Activated naive CD8-positive, alpha-beta T cell treated with anti-CD3 and anti-CD28 coated beads for 36 hours (primary cell): ENCODE data around the gene NUTF2. TPM values are rescaled to one million over a fixed set of nuclear protein-coding genes. Genes with fewer than 3 reads are reported as not detected.
"Not testable (repeated sequence)": the region's sequence is repeated elsewhere in the genome, so short reads cannot be mapped to it uniquely, and the experiment has no call there.

ENCODE experiments used
- DNase-seq: peaks from one replicate; pipeline ENCODE4 v3.0.0; 2021
- H3K27ac Mint-ChIP-seq: one replicate; pipeline ENCODE4 v1.8.0; 2022; ENCODE audit warnings: mild to moderate bottlenecking, moderate library complexity, mixed read lengths
- H3K27me3 Mint-ChIP-seq: one replicate; pipeline ENCODE4 v1.8.0; 2022; ENCODE audit warnings: mild to moderate bottlenecking, mixed read lengths
- H3K36me3 Mint-ChIP-seq: one replicate; pipeline ENCODE4 v1.8.0; 2021; ENCODE audit warnings: mild to moderate bottlenecking, mixed read lengths
- H3K4me1 Mint-ChIP-seq: one replicate; pipeline ENCODE4 v1.8.0; 2021; ENCODE audit warnings: mixed read lengths
- H3K4me3 Mint-ChIP-seq: one replicate; pipeline ENCODE4 v1.8.0; 2022; ENCODE audit warnings: mild to moderate bottlenecking, moderate library complexity, mixed read lengths
- H3K9me3 Mint-ChIP-seq: one replicate; pipeline ENCODE4 v1.8.0; 2022; ENCODE audit warnings: mixed read lengths
- total RNA-seq, 2 experiments: library from RNA; stranded (reverse); gene quantifications; one replicate each; pipeline ENCODE4 v1.2.3, GENCODE V29; 2021

The NUTF2 gene
- total RNA-seq, 2 experiments from 2014 or later = 174 to 181 TPM

GRCh38 chr16:67825119-67825518 lies 21.6 kb upstream of the NUTF2 start:
- Mint-ChIP-seq H3K9me3 (no peaks in the 10 kb centered on the region), H3K27ac (no peak overlapping the region), H3K36me3 (no peaks in the 10 kb centered on the region), H3K4me1 (peaks cover 2% of the 10 kb centered on the region), H3K4me3 (no peak overlapping the region), H3K27me3 (no peaks in the 10 kb centered on the region)
- no peak for DNase-seq

GRCh38 chr16:67825906-67826305 lies 20.8 kb upstream of the NUTF2 start:
- Mint-ChIP-seq H3K36me3 (no peaks in the 10 kb centered on the region), H3K9me3 (no peaks in the 10 kb centered on the region), H3K4me1 (peaks cover 2% of the 10 kb centered on the region), H3K27ac (no peak overlapping the region), H3K4me3 (no peak overlapping the region), H3K27me3 (no peaks in the 10 kb centered on the region)
- DNase-seq = no peak

- no peak for DNase-seq
- Mint-ChIP-seq H3K27ac (no peak overlapping the region), H3K9me3 (no peaks in the 10 kb centered on the region), H3K4me1 (peaks cover 11% of the 10 kb centered on the region), H3K36me3 (no peaks in the 10 kb centered on the region), H3K27me3 (no peaks in the 10 kb centered on the region), H3K4me3 (no peak overlapping the region)
Observed at GRCh38 chr16:67828651-67829050, 18.1 kb upstream of the NUTF2 start.

GRCh38 chr16:67833030-67833414 lies 13.7 kb upstream of the NUTF2 start:
- Mint-ChIP-seq H3K27me3 (no peaks in the 10 kb centered on the region), H3K27ac (peak overlapping the region; percentile 80), H3K4me3 (peak overlapping the region; percentile 90), H3K4me1 (peaks cover 10% of the 10 kb centered on the region), H3K36me3 (no peaks in the 10 kb centered on the region), H3K9me3 (no peaks in the 10 kb centered on the region)
- DNase-seq = no peak

- Mint-ChIP-seq H3K27me3 (no peaks in the 10 kb centered on the region), H3K27ac (peak overlapping the region; percentile 80), H3K9me3 (no peaks in the 10 kb centered on the region), H3K4me1 (peaks cover 10% of the 10 kb centered on the region), H3K4me3 (peak overlapping the region; percentile 90), H3K36me3 (no peaks in the 10 kb centered on the region)
- peak; percentile 93 for DNase-seq
Observed at GRCh38 chr16:67833415-67834241, 13.1 kb upstream of the NUTF2 start.

DNA sequence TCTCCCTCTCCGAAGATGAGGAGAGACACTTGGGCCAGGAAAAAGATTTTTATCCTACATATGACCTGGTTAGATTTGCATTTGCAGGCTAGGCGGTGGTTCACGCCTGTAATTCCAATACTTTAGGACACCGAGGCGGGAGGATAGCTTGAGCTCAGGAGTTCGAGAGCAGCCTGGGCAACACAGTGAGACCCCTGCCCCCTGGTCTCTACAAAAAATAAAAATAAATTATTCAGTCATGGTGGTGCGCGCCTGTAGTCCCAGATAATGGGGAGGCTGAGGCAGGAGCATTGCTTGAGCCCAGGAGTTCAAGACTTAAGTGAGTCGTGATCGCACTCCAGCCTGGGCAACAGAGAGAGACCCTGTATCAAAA lies 12.5 kb upstream of the NUTF2 start:
- no peaks in the 10 kb centered on the region for H3K9me3 Mint-ChIP-seq
- peaks cover 10% of the 10 kb centered on the region for H3K4me1 Mint-ChIP-seq
- H3K27me3 Mint-ChIP-seq = no peaks in the 10 kb centered on the region

GRCh38 chr16:67837190-67837589 lies 9.5 kb upstream of the NUTF2 start:
- not testable (repeated sequence) for H3K27me3 Mint-ChIP-seq, H3K27ac Mint-ChIP-seq, H3K4me3 Mint-ChIP-seq, H3K9me3 Mint-ChIP-seq, H3K36me3 Mint-ChIP-seq, DNase-seq
- peaks cover 14% of the 10 kb centered on the region for H3K4me1 Mint-ChIP-seq

More for the DNA sequence above, 12.5 kb upstream of the NUTF2 start:
- Mint-ChIP-seq H3K4me3 (peak overlapping the region; percentile 90), H3K36me3 (no peaks in the 10 kb centered on the region), H3K27ac (peak overlapping the region; percentile 80)
- no peak for DNase-seq

GRCh38 chr16:67837811-67838210 lies 8.9 kb upstream of the NUTF2 start:
- Mint-ChIP-seq H3K9me3 (no peaks in the 10 kb centered on the region), H3K4me3 (no peak overlapping the region), H3K4me1 (peaks cover 9% of the 10 kb centered on the region), H3K36me3 (no peaks in the 10 kb centered on the region), H3K27me3 (no peaks in the 10 kb centered on the region), H3K27ac (no peak overlapping the region)
- DNase-seq = no peak

DNA sequence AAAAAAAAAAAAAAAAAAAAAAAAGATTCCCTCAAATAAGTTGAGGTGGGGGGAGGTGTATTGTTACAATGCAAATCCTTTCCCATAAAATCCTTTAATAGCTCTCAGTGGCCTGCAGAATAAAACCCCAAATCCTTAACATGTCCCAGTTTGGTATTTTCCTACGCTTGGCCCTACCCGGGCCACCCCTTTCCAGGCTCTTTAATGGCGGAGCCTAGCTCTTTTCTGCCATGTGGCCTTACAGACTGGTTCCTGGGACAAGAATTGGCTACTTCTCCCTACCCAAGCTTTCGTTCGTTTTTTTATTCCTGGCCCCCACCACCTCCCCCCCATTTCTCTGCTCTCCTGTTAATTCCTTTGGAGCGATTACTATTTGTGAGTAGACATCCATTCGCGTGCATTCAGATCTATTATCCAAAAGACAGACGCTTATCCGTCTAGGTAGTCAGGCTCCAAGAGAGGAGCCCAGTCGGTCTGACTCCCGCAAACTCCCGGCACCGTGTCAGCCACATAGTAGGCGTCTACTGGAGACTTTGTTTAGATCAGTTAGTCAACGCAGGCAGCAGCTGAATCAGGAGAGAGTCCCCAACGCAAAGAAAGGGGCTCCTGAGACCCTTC lies 5.4 kb upstream of the NUTF2 start:
- Mint-ChIP-seq H3K4me3 (peak overlapping the region; percentile 87), H3K4me1 (peaks cover 30% of the 10 kb centered on the region), H3K27ac (peak overlapping the region; percentile 98), H3K36me3 (peaks cover 3% of the 10 kb centered on the region), H3K27me3 (no peaks in the 10 kb centered on the region), H3K9me3 (no peaks in the 10 kb centered on the region)
- DNase-seq = no peak

GRCh38 chr16:67841816-67842508 lies 4.8 kb upstream of the NUTF2 start, which contains the start of gene THAP11:
THAP11 (plus strand) TSS chr16:67842320; CDS start chr16:67842555, 235 bp downstream.
- H3K36me3 Mint-ChIP-seq = peaks cover 3% of the 10 kb centered on the region
- H3K4me3 Mint-ChIP-seq = peak within 1 kb of the TSS; percentile 95
- H3K4me1 Mint-ChIP-seq = peaks cover 30% of the 10 kb centered on the region
- peak within 1 kb of the TSS; percentile 98 for H3K27ac Mint-ChIP-seq
- peak; percentile 94 for DNase-seq
- no peaks in the 10 kb centered on the region for H3K9me3 Mint-ChIP-seq
- no peaks in the 10 kb centered on the region for H3K27me3 Mint-ChIP-seq

DNA sequence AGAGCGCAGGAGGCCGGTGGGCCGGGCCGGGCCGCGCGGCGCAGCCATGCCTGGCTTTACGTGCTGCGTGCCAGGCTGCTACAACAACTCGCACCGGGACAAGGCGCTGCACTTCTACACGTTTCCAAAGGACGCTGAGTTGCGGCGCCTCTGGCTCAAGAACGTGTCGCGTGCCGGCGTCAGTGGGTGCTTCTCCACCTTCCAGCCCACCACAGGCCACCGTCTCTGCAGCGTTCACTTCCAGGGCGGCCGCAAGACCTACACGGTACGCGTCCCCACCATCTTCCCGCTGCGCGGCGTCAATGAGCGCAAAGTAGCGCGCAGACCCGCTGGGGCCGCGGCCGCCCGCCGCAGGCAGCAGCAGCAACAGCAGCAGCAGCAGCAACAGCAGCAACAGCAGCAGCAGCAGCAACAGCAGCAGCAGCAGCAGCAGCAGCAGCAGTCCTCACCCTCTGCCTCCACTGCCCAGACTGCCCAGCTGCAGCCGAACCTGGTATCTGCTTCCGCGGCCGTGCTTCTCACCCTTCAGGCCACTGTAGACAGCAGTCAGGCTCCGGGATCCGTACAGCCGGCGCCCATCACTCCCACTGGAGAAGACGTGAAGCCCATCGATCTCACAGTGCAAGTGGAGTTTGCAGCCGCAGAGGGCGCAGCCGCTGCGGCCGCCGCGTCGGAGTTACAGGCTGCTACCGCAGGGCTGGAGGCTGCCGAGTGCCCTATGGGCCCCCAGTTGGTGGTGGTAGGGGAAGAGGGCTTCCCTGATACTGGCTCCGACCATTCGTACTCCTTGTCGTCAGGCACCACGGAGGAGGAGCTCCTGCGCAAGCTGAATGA lies 4.0 kb upstream of the NUTF2 start:
- peaks cover 32% of the 10 kb centered on the region for H3K4me1 Mint-ChIP-seq
- H3K9me3 Mint-ChIP-seq = no peaks in the 10 kb centered on the region
- H3K36me3 Mint-ChIP-seq = peaks cover 3% of the 10 kb centered on the region
- H3K4me3 Mint-ChIP-seq = peak overlapping the region; percentile 95
- H3K27ac Mint-ChIP-seq = peak overlapping the region; percentile 91
- peak; percentile 71 for DNase-seq
- no peaks in the 10 kb centered on the region for H3K27me3 Mint-ChIP-seq

DNA sequence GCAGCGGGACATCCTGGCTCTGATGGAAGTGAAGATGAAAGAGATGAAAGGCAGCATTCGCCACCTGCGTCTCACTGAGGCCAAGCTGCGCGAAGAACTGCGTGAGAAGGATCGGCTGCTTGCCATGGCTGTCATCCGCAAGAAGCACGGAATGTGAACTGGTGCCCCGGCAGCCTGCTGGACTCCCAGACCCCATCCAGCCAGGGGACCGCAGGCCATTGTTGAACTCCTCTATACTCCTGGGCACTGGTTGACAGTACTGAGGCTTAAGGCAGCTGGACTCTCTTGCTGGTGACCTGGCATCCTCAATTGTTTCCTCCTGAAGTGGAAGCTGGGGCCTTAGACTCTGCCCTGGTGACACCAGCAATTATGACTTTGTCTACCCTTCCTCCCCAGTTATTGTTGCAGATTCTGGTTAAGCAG lies 3.4 kb upstream of the NUTF2 start:
- Mint-ChIP-seq H3K27ac (peak overlapping the region; percentile 91), H3K36me3 (peaks cover 3% of the 10 kb centered on the region), H3K27me3 (no peaks in the 10 kb centered on the region), H3K9me3 (no peaks in the 10 kb centered on the region), H3K4me3 (peak overlapping the region; percentile 95), H3K4me1 (peaks cover 38% of the 10 kb centered on the region)
- no peak for DNase-seq

DNA sequence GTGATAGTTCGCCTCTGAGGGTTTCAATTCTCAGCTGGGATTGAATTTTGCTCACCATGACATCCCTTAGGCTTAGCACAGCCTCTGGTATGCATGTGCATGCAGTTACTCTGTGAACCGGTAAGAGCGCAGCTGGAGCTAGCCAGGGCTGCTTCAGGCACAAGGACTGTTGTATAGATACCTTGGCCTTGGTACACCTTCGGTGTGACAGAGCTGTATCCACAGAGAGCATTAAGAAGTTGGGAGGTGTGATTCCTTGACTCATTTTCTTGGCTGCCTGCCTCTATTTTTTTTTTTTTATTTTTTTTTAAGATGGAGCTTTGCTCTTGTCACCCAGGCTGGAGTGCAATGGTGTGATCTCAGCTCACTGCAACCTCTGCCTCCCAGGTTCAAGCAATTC lies 2.2 kb upstream of the NUTF2 start:
- H3K36me3 Mint-ChIP-seq = peaks cover 3% of the 10 kb centered on the region
- H3K4me1 Mint-ChIP-seq = peaks cover 39% of the 10 kb centered on the region

DNA sequence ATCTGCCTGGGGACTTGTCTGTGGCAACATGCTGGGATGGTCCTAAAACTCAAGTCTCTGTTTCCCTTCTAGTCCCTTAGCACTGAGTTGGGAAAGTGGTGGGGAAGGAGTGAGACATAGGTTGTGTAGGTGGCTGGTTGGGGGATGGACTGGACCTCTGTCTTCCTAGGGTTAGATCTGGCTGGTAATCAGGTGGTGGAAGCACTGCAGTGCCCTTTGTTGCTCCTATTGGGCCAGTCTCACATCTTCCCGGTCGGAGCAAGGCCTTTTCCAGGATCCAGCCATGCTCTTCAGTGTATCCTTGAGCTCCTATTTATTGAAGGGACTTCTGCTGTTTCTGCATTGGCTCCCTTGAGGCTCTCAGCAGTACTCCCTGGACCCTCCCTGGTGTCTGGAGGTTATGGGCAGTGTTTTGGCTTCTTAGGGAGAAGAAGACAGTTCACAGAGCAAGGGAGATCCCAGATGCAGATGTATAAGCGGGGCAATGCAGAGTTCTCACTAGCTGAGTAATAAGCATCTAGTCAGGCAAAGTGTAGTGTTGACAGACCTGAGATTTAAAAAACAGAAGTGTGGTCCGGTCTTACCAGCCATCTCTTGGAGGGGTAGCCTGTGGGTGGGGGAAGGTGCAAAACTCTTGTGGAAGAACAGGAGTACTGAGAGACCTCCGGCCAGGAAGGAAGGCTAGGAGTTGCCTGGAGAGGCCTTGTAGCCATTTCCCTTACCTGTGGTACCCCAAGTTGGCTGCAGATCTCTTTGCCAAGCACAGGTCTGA lies 1.3 kb upstream of the NUTF2 start:
- Mint-ChIP-seq H3K9me3 (no peaks in the 10 kb centered on the region), H3K36me3 (peaks cover 10% of the 10 kb centered on the region), H3K4me1 (peaks cover 39% of the 10 kb centered on the region), H3K27me3 (no peaks in the 10 kb centered on the region), H3K27ac (peak overlapping the region; percentile 88), H3K4me3 (peak overlapping the region; percentile 85)
- no peak for DNase-seq

More for the DNA sequence above, 2.2 kb upstream of the NUTF2 start:
- Mint-ChIP-seq H3K9me3 (no peaks in the 10 kb centered on the region), H3K27ac (peak overlapping the region; percentile 91), H3K4me3 (peak overlapping the region; percentile 95), H3K27me3 (no peaks in the 10 kb centered on the region)
- no peak for DNase-seq
